PC-9 (cell line): ENCODE measurements around the gene EMSY. TPM values are rescaled to one million over a fixed set of nuclear protein-coding genes. Genes with fewer than 3 reads are reported as not detected.

Experiments used
- BruUV-seq: library from RNA; stranded (reverse); fragments of 400-500 nt; replicated peaks from 2 replicates; lab custom pipeline; 2021; lab: Mats Ljungman, UMichigan
- CTCF ChIA-PET: fragments of 300-600 bp; sonication (Branson Sonifier 250); formaldehyde crosslinking; loops from one replicate; lab custom pipeline; 2022; ENCODE audit warnings: antibody characterized with exemption; lab: Charles Lee
- POLR2A ChIA-PET: fragments of 300-600 bp; sonication (Branson Sonifier 250); formaldehyde crosslinking; loops from one replicate; lab custom pipeline; 2022; ENCODE audit warnings: antibody characterized with exemption; ENCODE audit not compliant: unreplicated experiment; lab: Charles Lee
- DNase-seq, 2 experiments: peaks; one replicate each; pipeline versions ENCODE4 v3.0.0 to v3.0.0-alpha.2; 2015 to 2022; ENCODE audit warnings: mixed read lengths in 1 of 2
- H2AFZ ChIP-seq: fragments of 200-600 bp; sonication (generic); 2 replicates; pipeline ENCODE4 v1.8.1; 2017; ENCODE audit warnings: antibody characterized with exemption
- H3F3A ChIP-seq: fragments of 200-600 bp; sonication (generic); 2 replicates; pipeline ENCODE4 v1.8.1; 2017; ENCODE audit warnings: antibody characterized with exemption, mild to moderate bottlenecking, low read depth; ENCODE audit not compliant: insufficient read depth
- H3K27ac ChIP-seq: fragments of 200-600 bp; sonication (generic); 2 replicates; pipeline ENCODE4 v1.6.1; 2016; ENCODE audit warnings: mixed run types
- H3K27me3 ChIP-seq: fragments of 200-600 bp; sonication (generic); 2 replicates; pipeline ENCODE4 v1.6.1; 2016; ENCODE audit warnings: low read depth, mixed run types; ENCODE audit not compliant: insufficient read depth
- H3K36me3 ChIP-seq: fragments of 200-600 bp; sonication (generic); 2 replicates; pipeline ENCODE4 v1.6.1; 2016; ENCODE audit warnings: low read depth, mixed run types
- H3K4me1 ChIP-seq: fragments of 200-600 bp; sonication (generic); replicated peaks from 2 replicates; pipeline ENCODE4 v1.6.1; 2016; ENCODE audit warnings: mixed run types; ENCODE audit not compliant: insufficient read depth
- H3K4me2 ChIP-seq: fragments of 200-600 bp; sonication (generic); 2 replicates; pipeline ENCODE4 v1.6.1; 2017; ENCODE audit warnings: mixed run types
- H3K4me3 ChIP-seq: fragments of 200-600 bp; sonication (generic); 2 replicates; pipeline ENCODE4 v1.6.1; 2016; ENCODE audit warnings: mixed run types
- H3K79me2 ChIP-seq: fragments of 200-600 bp; sonication (generic); 2 replicates; pipeline ENCODE4 v1.6.1; 2017; ENCODE audit warnings: low read depth, mixed run types
- H3K9me2 ChIP-seq: fragments of 200-600 bp; sonication (generic); 2 replicates; pipeline ENCODE4 v1.8.1; 2017; ENCODE audit warnings: mild to moderate bottlenecking; ENCODE audit not compliant: insufficient read depth
- H3K9me3 ChIP-seq: fragments of 200-600 bp; sonication (generic); 2 replicates; pipeline ENCODE4 v1.8.1; 2016; ENCODE audit warnings: low read depth; ENCODE audit not compliant: insufficient read depth
- H4K20me1 ChIP-seq: fragments of 200-600 bp; sonication (generic); 2 replicates; pipeline ENCODE4 v1.8.1; 2017; ENCODE audit not compliant: insufficient read depth
- EZH2 ChIP-seq: fragments of 200-600 bp; sonication (generic); IDR thresholded peaks from 2 replicates; pipeline ENCODE4 v1.8.0; 2017; ENCODE audit warnings: antibody characterized with exemption, low read depth
- intact Hi-C: fragments of 100-400 bp; cut with micrococcal nuclease; formaldehyde crosslinking; loops from one replicate; pipeline ENCODE4 v1.10.0; 2022; ENCODE audit not compliant: unreplicated experiment
- total RNA-seq: library from RNA; stranded (reverse); gene quantifications from 2 replicates; pipeline ENCODE4 v1.2.3, GENCODE V29; 2021
- TF ChIP-seq, protein P1 (sequence below): fragments of 200-600 bp; sonication (generic); conservative IDR thresholded peaks from 2 replicates; pipeline ENCODE4 v1.6.1; 2017; ENCODE audit warnings: mixed run types, antibody characterized with exemption, mild to moderate bottlenecking, moderate library complexity

Gene EMSY
- total RNA-seq, 1 experiment from 2014 or later, result 37.4 TPM

DNA sequence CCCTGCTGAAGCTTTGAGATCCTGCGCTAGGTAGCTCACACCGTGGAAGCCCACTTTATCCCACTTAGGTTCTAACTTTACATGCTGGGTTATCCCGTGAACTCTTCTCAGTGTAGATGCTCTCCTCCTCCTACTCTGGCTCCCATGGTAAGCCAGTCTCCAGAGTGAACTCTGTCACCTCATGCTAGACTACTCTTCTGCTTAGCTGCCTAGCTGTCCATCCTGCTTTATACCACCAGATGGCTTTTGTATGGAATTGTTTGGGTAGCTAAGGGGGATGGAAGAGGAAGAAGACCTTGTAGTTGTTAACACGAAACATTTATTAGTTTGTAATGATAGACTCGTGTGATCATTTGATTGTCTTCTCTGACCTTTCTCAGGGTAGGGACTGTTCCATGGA is 46.8 kb downstream of the EMSY start:
- no peak for DNase-seq
- CTCF ChIA-PET, result interaction anchor here (0.5 kb wide), 1 partner anchor 10 kb away, joined by 5 read pairs; no protein-coding TSS in a partner anchor
- no peak overlapping the region for H3K4me2 ChIP-seq
- intact Hi-C loops, result no loop called here
- no peaks in the 10 kb centered on the region for H3K9me3 ChIP-seq
- H3K36me3 ChIP-seq, result peaks cover 4% of the 10 kb centered on the region; the same call in 1 of the 2 replicates
- no peaks in the 10 kb centered on the region for H3K9me2 ChIP-seq
- H3K79me2 ChIP-seq, result no peaks in the 10 kb centered on the region
- POLR2A ChIA-PET, result interaction anchor here (0.6 kb wide), 1 partner anchor 270 kb away, joined by 3 read pairs; no protein-coding TSS in a partner anchor
- BruUV-seq, result no TSS peak
- TF ChIP-seq EZH2, result no peak
- TF ChIP-seq, protein P1, sequence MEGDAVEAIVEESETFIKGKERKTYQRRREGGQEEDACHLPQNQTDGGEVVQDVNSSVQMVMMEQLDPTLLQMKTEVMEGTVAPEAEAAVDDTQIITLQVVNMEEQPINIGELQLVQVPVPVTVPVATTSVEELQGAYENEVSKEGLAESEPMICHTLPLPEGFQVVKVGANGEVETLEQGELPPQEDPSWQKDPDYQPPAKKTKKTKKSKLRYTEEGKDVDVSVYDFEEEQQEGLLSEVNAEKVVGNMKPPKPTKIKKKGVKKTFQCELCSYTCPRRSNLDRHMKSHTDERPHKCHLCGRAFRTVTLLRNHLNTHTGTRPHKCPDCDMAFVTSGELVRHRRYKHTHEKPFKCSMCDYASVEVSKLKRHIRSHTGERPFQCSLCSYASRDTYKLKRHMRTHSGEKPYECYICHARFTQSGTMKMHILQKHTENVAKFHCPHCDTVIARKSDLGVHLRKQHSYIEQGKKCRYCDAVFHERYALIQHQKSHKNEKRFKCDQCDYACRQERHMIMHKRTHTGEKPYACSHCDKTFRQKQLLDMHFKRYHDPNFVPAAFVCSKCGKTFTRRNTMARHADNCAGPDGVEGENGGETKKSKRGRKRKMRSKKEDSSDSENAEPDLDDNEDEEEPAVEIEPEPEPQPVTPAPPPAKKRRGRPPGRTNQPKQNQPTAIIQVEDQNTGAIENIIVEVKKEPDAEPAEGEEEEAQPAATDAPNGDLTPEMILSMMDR, result no peak
- 0 out of 2 replicates have a peak, but pooled peaks cover 5% of the 10 kb centered on the region for H3F3A ChIP-seq
- no peaks in the 10 kb centered on the region for H3K4me1 ChIP-seq
- no peak overlapping the region for H3K27ac ChIP-seq
- no peaks in the 10 kb centered on the region for H3K27me3 ChIP-seq
- no peak overlapping the region for H3K4me3 ChIP-seq
- H4K20me1 ChIP-seq, result no peaks in the 10 kb centered on the region
- H2AFZ ChIP-seq, result no peak overlapping the region

DNA sequence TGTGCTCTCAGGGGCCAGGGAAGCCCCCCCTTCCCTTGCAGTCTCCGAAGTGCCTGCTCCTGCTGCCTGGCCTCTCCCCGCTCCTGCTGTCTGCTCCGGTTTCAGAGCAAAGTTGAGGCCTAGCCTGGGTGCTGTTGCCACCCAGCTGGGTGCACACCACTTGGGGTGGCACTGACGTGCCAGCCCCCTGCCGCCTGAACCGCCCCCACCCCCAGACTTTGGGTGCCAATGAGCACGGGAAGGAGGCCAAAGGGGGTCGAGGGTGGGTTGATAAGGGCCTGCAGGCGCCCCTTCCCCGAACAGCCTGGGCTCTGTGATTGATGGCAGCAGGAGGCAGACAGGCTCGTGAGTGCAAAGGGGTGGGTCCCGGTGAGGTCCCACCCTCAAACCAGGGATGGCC is 48.2 kb downstream of the EMSY start:
- BruUV-seq, result no TSS peak
- peaks cover 4% of the 10 kb centered on the region; the same call in 1 of the 2 replicates for H3K36me3 ChIP-seq
- no peaks in the 10 kb centered on the region for H3K27me3 ChIP-seq
- intact Hi-C loops, result no loop called here
- TF ChIP-seq, protein P1, result no peak
- TF ChIP-seq EZH2, result no peak
- ChIA-PET CTCF (no interaction called here), POLR2A (no interaction called here)
- H3K79me2 ChIP-seq, result no peaks in the 10 kb centered on the region
- H3K27ac ChIP-seq, result no peak overlapping the region
- no peak overlapping the region for H3K4me2 ChIP-seq
- H4K20me1 ChIP-seq, result no peaks in the 10 kb centered on the region
- H3K9me3 ChIP-seq, result no peaks in the 10 kb centered on the region
- no peak overlapping the region for H2AFZ ChIP-seq
- no peak for DNase-seq
- H3F3A ChIP-seq, result 0 out of 2 replicates have a peak, but pooled peaks cover under 1% of the 10 kb centered on the region
- H3K4me3 ChIP-seq, result no peak overlapping the region
- H3K9me2 ChIP-seq, result no peaks in the 10 kb centered on the region
- H3K4me1 ChIP-seq, result no peaks in the 10 kb centered on the region

DNA sequence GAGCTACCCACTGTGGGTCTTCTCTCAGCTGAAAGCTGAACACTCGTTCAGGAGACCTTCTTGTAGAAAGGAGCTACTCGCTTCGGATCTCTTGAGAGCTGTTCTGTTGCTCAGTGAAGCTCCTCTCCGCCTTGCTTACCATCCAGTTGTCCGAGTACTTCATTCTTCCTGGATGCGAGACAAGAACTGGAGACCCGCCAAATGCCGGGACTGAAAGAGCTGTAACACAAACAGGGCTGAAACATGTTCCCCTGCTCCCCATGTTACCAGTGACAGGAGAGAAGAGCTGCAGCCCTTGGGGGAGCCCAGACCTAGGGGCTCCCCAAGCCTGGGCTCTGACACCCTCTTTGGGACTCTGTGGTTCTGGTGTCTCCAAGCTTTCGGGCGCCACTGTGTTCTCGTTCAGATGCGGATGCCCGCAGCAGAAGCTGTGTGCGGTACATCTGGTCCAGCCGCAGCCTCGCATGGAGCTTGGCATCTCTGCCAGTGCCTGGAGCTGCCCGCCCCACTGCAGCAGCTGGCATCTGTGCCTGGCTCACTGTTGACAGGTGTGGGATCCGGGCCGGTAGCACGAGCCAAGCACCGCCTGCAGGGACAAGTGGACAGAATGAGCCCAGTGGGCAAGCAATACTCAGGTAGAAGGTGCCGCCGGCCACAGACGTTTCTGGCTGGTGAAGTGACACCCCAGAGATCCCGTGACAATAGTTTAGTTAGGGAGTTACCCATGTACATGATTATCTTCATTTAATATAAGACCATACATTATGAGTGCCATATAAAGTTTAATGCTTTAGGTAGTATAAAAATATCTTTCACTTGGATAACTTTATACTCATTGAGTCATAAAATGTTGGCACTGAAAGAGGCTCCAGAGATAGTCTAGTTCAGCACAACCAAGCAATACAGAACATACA is 49.1 kb downstream of the EMSY start:
- Histone ChIP-seq H3K36me3 (peaks cover 4% of the 10 kb centered on the region; the same call in 1 of the 2 replicates), H3K4me1 (no peaks in the 10 kb centered on the region), H3K79me2 (no peaks in the 10 kb centered on the region), H3K4me3 (no peak overlapping the region), H4K20me1 (no peaks in the 10 kb centered on the region), H3K4me2 (no peak overlapping the region), H3K27ac (no peak overlapping the region), H2AFZ (no peak overlapping the region), H3K9me2 (no peaks in the 10 kb centered on the region), H3F3A (no peaks in the 10 kb centered on the region), H3K9me3 (no peaks in the 10 kb centered on the region), H3K27me3 (no peaks in the 10 kb centered on the region)
- intact Hi-C loops, result no loop called here
- BruUV-seq, result no TSS peak
- TF ChIP-seq EZH2, result no peak
- TF ChIP-seq, protein P1, result no peak
- CTCF ChIA-PET, result no interaction called here
- no peak for DNase-seq
- POLR2A ChIA-PET, result no interaction called here
